Liver (tissue), 2 donors: Measurements from ENCODE around the gene ERC2.

ENCODE experiments used
- SP1 ChIP-seq: IDR thresholded peaks from 2 replicates; pipeline ENCODE4 v1.6.1; 2018; ENCODE audit warnings: antibody characterized with exemption, mild to moderate bottlenecking
- YY1 ChIP-seq: IDR thresholded peaks from 2 replicates; pipeline ENCODE4 v1.6.1; 2016; ENCODE audit warnings: antibody characterized with exemption, mild to moderate bottlenecking
- donor health status: healthy.

- no peak for TF ChIP-seq YY1
- no peak for TF ChIP-seq SP1
Measured at GRCh38 chr3:56201407-56201806, 266.9 kb downstream of the ERC2 start.
